Right atrium auricular region (tissue), 2 donors: ENCODE results near the gene GFPT2. TPM values are rescaled to one million over a fixed set of nuclear protein-coding genes. Genes with fewer than 3 reads are reported as not detected.

Source experiments
- DNase-seq: peaks from one replicate; pipeline ENCODE4 v3.0.0-alpha.2; 2019; ENCODE audit warnings: low spot score
- H3K27ac ChIP-seq, 2 donors: fragments of 200-600 bp; sonication (generic); 1 replicate in 1 of 2; 2 replicates in 1 of 2; pipeline ENCODE4 v1.5.1; 2016 to 2019
- H3K27me3 ChIP-seq, 2 donors: fragments of 200-600 bp; sonication (generic); one replicate each; pipeline versions ENCODE4 v1.5.1 to v1.6.0; 2017 to 2019
- H3K36me3 ChIP-seq: fragments of 200-600 bp; sonication (generic); one replicate; pipeline ENCODE4 v1.5.1; 2016
- H3K4me1 ChIP-seq, 2 donors: fragments of 200-600 bp; sonication (generic); one replicate each; pipeline versions ENCODE4 v1.5.1 to v1.6.0; 2017 to 2019
- H3K4me3 ChIP-seq, 2 donors: fragments of 200-600 bp; sonication (generic); 1 replicate in 1 of 2; 2 replicates in 1 of 2; pipeline ENCODE4 v1.5.1; 2017 to 2019; ENCODE audit warnings: mild to moderate bottlenecking in 1 of 2, moderate library complexity in 1 of 2
- H3K9me3 ChIP-seq, 2 donors: fragments of 200-600 bp; sonication (generic); one replicate each; pipeline ENCODE4 v1.5.1; 2019
- CTCF ChIP-seq, 2 donors: fragments of 200-600 bp; sonication (generic); IDR thresholded peaks; one replicate each; pipeline ENCODE4 v1.5.1; 2019; ENCODE audit warnings: antibody characterized with exemption in 2 of 2
- total RNA-seq, 2 donors: library from RNA; depleted of rRNA; stranded (reverse); fragments of >200 nt; gene quantifications; one replicate each; pipeline ENCODE4 v1.1.0, GENCODE V29; 2016

Gene GFPT2
- total RNA-seq, 2 donors from 2014 or later: 25.4 to 27.2 TPM

- Histone ChIP-seq H3K4me3 (no peak overlapping the region), H3K9me3 (no peaks in the 10 kb centered on the region), H3K27me3 (no peaks in the 10 kb centered on the region), H3K27ac (no peak overlapping the region), H3K4me1 (no peaks in the 10 kb centered on the region), H3K36me3 (no peaks in the 10 kb centered on the region)
- DNase-seq: no peak
- no peak for TF ChIP-seq CTCF (IDR thresholded peaks at IDR 0.05)
Measured at GRCh38 chr5:180380856-180381255, 27.7 kb upstream of the GFPT2 start.

DNA sequence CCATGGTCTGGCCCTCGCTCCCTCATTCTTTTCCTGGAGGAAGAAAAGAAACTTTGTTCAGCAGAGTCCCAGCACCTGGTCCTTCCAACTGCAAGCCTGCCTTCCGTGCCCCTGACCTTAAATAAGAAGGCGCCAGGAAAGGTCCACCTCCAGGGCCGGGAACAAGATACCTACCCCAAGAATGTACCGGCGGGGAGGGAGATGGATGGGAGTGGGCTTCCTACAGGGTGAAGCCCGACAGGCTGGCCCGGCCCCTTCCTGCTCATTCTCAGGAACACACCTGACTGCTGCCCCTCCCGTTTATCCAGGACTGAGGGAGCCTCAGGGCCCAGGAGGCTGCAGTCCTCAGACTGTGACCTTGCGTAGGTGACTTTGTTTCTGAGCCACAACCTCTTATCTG, 27.3 kb upstream of the GFPT2 start:
- Histone ChIP-seq H3K9me3 (no peaks in the 10 kb centered on the region), H3K27ac (no peak overlapping the region), H3K4me3 (no peak overlapping the region), H3K4me1 (no peaks in the 10 kb centered on the region), H3K27me3 (no peaks in the 10 kb centered on the region), H3K36me3 (no peaks in the 10 kb centered on the region)
- DNase-seq: no peak
- TF ChIP-seq CTCF (IDR thresholded peaks at IDR 0.05): no peak

- no peak for DNase-seq
- no peak overlapping the region for H3K27ac ChIP-seq
- no peak for TF ChIP-seq CTCF (IDR thresholded peaks at IDR 0.05)
- H3K36me3 ChIP-seq: no peaks in the 10 kb centered on the region
- no peaks in the 10 kb centered on the region for H3K27me3 ChIP-seq
- no peaks in the 10 kb centered on the region for H3K4me1 ChIP-seq
- H3K9me3 ChIP-seq: no peaks in the 10 kb centered on the region
- no peak overlapping the region for H3K4me3 ChIP-seq
Measured at GRCh38 chr5:180379355-180380070, 26.4 kb upstream of the GFPT2 start.

DNA sequence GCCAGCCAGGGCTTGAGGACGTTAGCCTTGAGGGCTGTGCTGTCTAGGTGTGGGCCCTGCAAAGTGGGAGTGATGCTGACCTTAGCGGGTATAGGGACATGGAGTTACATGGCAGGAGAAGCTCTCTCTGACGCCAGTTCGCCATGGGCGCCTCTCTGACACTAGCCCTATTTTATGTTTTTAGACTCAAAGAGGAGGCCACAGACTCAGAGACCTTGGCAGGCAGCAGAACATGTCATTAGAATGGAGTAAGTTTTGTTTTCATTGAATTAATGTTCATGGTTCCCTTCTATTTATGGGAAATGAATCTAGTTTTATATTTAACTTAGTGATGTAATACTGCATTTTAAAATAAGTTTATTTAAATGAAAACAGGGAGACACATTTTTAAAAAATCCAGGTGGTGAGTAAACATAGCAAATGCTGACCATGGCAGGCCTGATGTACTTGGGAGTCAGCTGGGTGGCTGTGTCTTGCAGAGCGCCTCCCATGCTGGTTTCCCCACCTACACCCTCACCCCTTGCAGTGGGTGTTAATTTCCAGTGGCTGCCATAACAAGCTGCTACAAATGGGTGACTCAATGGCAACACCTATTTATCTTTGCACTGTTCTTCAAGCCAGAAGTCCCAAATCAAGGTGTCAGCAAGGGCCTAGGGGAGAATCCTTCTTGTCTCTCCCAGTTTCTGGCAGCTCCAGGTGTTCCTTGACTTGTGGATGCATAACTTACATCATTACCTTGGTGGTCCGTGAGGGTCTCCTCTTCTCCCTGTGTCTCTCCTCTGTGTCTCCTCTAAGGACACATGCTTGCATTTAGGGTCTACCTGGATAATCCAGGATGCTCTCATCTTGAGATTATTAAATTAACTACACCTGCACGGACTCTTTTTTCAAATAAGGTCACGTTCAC, 25.6 kb upstream of the GFPT2 start:
- Histone ChIP-seq H3K9me3 (no peaks in the 10 kb centered on the region), H3K4me3 (no peak overlapping the region), H3K36me3 (no peaks in the 10 kb centered on the region), H3K4me1 (no peaks in the 10 kb centered on the region), H3K27ac (no peak overlapping the region), H3K27me3 (no peaks in the 10 kb centered on the region)
- no peak for TF ChIP-seq CTCF (IDR thresholded peaks at IDR 0.05)
- no peak for DNase-seq

DNA sequence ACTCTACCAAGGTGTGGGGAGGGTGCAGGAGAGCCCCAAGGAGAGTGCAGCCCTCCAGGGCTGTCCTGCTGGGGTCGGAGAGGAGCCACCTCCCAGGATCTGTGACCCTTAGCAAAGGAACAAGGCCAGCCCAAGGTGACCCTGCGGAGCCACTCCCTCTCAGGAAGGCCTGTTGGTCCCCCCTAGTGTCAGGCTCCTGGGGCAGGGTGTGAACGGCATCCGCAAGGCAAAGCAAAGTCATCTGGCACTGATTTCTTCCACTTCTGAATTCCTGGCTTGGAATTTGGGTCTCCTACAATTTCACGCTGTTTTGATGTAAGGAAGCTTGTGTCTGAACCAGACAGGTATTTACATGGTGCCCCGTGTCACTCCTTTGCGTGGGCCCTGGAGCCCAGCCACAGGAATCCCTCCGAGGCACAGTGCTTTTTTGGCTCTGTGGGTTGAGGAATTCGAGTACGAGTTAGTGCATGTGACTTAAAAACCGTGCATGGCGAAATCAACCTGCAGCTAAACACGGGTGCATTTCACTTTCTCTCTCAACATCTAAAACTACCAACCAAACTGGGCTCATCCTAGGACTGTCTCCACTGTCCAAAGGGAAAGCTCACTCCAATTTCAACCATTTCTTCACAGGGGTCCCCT, 24.5 kb upstream of the GFPT2 start:
- no peaks in the 10 kb centered on the region for H3K9me3 ChIP-seq
- no peak for DNase-seq
- H3K27ac ChIP-seq: no peak overlapping the region
- no peak for TF ChIP-seq CTCF (IDR thresholded peaks at IDR 0.05)
- no peaks in the 10 kb centered on the region for H3K27me3 ChIP-seq
- H3K4me3 ChIP-seq: no peak overlapping the region
- no peaks in the 10 kb centered on the region for H3K36me3 ChIP-seq
- no peaks in the 10 kb centered on the region for H3K4me1 ChIP-seq
